NCI-H69 (cell line): ENCODE measurements around the gene CDH4.

Experiments used
- DNase-seq: peaks from one replicate; lab custom pipeline; 2025; lab: John Stamatoyannopoulos, UW

Gene CDH4

GRCh38 chr20:61897401-61898295 is 645.6 kb downstream of the CDH4 start:
- DNase-seq: no peak

DNA sequence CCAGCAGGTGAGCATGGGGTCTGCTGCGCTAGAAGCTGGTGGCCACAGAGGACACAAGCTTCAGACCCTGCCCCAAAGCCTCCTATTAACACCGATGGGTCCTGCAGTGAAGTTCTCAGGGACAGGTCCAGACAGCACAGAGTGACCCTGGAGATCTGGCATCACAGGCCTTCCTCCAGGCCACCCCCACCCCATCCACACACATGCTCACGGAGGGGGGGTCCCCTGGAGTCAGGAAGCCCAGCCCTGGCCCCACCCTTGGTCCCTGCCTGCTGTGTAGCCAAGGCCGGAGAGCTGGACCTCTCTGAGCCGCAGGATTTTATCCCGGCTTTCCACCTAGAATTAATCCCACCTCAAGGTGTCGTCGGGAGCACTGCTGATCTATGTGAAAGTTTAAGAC is 646.3 kb downstream of the CDH4 start:
- DNase-seq: no peak

- DNase-seq: no peak
Observed at GRCh38 chr20:61900011-61900944, 648.2 kb downstream of the CDH4 start.

GRCh38 chr20:61900945-61901293 is 648.9 kb downstream of the CDH4 start:
- DNase-seq: no peak

GRCh38 chr20:61901392-61902220 is 649.5 kb downstream of the CDH4 start:
- peak; percentile 15 for DNase-seq

DNA sequence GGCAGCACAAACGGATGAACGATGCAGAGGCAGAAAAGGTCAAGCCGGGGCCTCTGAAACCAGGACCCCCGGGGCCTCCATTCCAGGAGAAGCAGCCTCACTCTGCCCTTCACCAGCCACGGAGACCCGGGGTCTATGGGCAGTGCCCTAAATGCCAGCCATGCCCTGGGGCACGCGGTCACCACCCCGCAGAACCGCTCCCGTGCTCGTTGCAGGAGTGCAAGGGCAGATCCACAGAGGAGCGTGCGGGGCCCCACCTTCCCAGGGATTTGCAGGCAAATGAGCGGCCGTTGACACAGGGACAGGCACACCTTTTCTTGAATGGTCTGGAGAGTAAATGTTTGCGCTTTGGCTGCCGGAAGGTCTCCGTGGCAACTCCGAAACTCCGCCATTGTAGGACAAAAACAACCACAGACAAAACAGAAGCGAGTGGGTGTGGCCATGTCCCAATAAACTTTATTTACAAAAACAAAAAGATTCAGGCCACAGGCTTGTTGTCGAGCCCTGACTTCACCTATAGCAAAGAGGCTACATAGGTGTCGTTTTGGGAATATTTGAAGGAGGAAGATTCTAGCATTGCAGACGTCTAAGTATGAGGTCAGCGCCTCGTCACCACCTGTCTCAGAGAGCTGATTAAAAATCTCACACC is 650.3 kb downstream of the CDH4 start:
- DNase-seq: no peak

- DNase-seq: no peak
Observed at GRCh38 chr20:61903575-61904340, 651.7 kb downstream of the CDH4 start.

- DNase-seq: no peak
Observed at GRCh38 chr20:61904456-61904855, 652.4 kb downstream of the CDH4 start.

- DNase-seq: no peak
Observed at GRCh38 chr20:61905781-61906523, 653.9 kb downstream of the CDH4 start.

DNA sequence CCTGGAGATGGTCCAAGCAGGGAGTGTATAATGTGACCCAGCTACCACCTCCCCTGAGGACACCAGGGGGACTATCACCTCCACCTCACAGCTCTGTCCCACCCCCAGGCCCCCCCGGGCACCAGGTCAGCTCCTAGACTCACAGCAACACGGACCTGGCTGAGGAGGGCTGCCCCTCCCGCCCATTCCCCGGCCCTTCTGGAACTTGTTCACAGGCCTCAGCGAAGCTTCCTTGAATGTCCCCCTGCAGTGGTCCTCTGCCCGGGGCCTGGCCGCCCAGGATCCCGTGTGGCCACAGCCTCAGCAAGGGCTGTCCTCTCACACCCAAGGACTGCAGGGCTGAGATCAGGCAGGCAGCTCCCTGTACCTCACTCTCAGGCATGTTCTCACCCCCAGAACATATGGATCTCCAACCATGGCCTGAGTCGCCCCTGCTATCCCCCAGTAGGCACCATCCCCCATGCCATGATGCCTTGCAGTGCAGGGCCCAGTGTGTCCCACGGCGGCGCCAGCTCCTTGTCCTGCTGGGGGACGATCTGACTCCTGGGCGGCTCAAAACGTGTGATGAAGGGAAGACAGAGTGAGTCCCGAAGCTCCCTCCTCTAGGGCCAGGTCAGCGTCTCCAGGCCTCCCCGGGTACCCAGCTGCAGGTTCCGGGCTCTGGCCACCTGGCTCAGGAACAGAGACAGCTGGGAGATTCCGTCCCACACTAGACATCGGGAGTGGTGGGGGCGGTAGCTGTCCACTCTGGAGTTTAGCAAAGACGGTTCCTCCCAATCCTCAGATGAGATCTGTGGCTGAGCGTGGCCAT is 655.2 kb downstream of the CDH4 start:
- no peak for DNase-seq

DNA sequence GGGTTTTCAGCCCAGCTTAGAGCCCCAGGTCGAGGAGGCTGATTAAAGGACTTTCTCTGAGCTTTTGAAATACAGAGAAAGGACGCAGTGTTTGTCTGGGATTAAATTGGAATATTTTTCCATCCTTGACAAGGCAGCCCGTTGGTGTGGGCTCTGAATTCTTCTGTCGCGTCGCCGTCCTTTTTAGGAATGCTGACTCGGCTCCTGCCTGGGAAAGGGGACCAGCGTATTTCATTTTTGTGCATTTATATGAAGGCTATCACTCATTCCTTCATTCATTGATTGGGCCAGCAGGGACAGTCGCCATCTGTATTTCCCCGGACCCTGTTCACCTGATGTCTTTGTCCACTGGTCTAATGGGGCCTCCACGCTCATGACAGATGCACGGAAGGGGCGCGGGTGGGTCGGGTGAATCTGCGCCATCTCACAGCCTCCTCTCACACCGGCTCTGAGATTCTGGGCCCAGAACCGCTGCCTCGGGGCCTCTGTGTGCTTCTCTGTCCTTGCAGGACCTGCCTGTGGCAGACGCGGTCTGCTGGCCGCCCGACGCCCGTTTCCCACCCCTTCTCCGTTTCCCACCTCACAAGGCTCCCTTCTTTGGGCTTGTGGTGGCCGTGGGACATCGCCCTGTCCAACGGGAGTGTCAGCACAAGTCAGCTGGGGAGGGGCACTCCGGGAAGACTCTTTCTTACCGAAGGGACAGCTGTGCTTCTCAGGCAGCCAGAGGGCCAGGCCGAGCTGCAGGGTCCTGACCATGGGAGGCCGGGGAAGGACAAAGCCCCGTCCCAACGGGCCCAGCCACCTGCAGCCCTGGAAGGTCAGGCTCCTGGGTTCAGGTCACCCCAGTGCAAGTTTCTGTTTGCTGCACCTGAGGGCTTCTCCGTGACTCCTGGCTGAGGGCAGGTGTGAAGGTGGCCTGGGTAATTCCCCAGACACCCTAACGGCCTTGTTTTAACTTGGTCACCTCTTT is 656.3 kb downstream of the CDH4 start:
- no peak for DNase-seq

- DNase-seq: no peak
Observed at GRCh38 chr20:61909028-61909427, 657.0 kb downstream of the CDH4 start.

- DNase-seq: no peak
Observed at GRCh38 chr20:61909821-61910220, 657.8 kb downstream of the CDH4 start.

DNA sequence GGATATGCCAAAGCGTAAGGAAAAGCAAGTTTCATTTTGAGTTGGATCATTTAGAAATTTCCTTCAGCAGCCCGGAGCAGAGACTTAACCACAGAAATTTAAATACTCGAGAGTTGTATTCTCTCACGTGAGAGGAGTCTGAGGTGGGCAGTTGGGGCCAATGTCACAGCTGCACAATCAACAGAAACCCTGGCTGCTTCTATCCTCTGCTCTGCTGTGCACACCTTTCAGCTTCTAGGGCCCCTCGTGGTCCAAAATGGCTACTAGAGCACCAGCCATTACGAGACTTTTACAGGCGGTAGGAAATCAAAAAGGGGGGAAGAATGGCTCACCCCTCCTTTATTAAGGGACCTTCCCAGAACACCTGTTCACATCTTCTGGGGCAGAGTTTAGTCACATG is 659.8 kb downstream of the CDH4 start:
- no peak for DNase-seq

GRCh38 chr20:61912665-61913422 is 660.8 kb downstream of the CDH4 start:
- DNase-seq: no peak

GRCh38 chr20:61913423-61914225 is 661.6 kb downstream of the CDH4 start:
- DNase-seq: peak; percentile 73
